Measurements from ENCODE around the gene ATAD1. TPM values are rescaled to one million over a fixed set of nuclear protein-coding genes. Genes with fewer than 3 reads are reported as not detected.
A peak's percentile ranks its signal among the peaks of the same experiment; 100 is the strongest.
"Not testable (repeated sequence)": the region's sequence is repeated elsewhere in the genome, so short reads cannot be mapped to it uniquely, and the experiment has no call there.

Gene ATAD1
- total RNA-seq, 1 experiment from 2014 or later = 48.8 TPM

GRCh38 chr10:87804939-87805569 is 13.0 kb downstream of the ATAD1 start:
- Mint-ChIP-seq H3K9me3 (ENCODE audit: unreplicated experiment) (no peaks in the 10 kb centered on the region), H3K27ac (ENCODE audit: unreplicated experiment) (no peak overlapping the region), H3K4me3 (ENCODE audit: unreplicated experiment) (no peak overlapping the region), H3K27me3 (ENCODE audit: insufficient read depth, unreplicated experiment) (no peaks in the 10 kb centered on the region), H3K36me3 (ENCODE audit: insufficient read depth, unreplicated experiment) (peaks cover 22% of the 10 kb centered on the region), H3K4me1 (ENCODE audit: low read depth, unreplicated experiment) (peaks cover 30% of the 10 kb centered on the region)
- DNase-seq = no peak
- Histone ChIP-seq H3K9me3 (peaks cover 3% of the 10 kb centered on the region; the same call in 1 of the 2 replicates), H3K36me3 (ENCODE audit: control insufficient read depth, insufficient read depth, low read length) (no peaks in the 10 kb centered on the region; the same call in 1 of the 2 replicates), H3K27me3 (replicated peaks; ENCODE audit: control insufficient read depth, insufficient read depth, low read length) (no peaks in the 10 kb centered on the region), H3K4me1 (peaks cover 32% of the 10 kb centered on the region), H3K4me3 (ENCODE audit: low read depth, low read length) (no peak overlapping the region)
- BruUV-seq (replicated peaks) = no TSS peak
- TF ChIP-seq, protein P1, sequence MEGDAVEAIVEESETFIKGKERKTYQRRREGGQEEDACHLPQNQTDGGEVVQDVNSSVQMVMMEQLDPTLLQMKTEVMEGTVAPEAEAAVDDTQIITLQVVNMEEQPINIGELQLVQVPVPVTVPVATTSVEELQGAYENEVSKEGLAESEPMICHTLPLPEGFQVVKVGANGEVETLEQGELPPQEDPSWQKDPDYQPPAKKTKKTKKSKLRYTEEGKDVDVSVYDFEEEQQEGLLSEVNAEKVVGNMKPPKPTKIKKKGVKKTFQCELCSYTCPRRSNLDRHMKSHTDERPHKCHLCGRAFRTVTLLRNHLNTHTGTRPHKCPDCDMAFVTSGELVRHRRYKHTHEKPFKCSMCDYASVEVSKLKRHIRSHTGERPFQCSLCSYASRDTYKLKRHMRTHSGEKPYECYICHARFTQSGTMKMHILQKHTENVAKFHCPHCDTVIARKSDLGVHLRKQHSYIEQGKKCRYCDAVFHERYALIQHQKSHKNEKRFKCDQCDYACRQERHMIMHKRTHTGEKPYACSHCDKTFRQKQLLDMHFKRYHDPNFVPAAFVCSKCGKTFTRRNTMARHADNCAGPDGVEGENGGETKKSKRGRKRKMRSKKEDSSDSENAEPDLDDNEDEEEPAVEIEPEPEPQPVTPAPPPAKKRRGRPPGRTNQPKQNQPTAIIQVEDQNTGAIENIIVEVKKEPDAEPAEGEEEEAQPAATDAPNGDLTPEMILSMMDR (IDR thresholded peaks at IDR 0.05; ENCODE audit: insufficient read depth in 1 of 2, low read depth in 1 of 2, low read length in 1 of 2, severe bottlenecking in 1 of 2, unreplicated experiment in 1 of 2) = no peak
- ChIA-PET POLR2A (no interaction called here), CTCF (no interaction called here)
- intact Hi-C loops (cut with micrococcal nuclease; ENCODE audit: unreplicated experiment) = no loop called here

DNA sequence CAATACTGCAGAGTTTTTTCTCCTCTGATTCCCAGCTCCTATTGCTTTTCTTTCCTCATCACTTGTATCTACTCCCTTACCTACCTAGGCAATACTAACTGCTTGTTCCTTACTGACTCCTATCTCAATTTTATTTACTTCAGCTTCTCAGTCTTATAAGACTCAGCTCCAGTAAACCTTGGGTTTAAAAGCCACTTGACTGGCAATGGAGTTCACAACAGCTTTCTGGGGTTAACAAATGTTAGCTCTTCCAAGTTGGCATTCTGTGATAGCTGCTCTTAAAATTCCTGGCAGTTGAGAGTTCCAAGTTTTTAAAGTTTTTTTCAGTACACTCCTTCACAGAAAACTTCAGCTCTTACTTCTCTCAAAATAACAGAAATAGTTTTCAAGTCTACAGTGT is 14.2 kb downstream of the ATAD1 start:
- no peaks in the 10 kb centered on the region for H3K27me3 ChIP-seq (replicated peaks; ENCODE audit: control insufficient read depth, insufficient read depth, low read length)
- POLR2A ChIA-PET = interaction anchor here (1.3 kb wide), 1 partner anchor 14 kb away, joined by 4 read pairs; the partner anchor contains the start of gene ATAD1
- H3K4me1 ChIP-seq = peaks cover 32% of the 10 kb centered on the region
- Mint-ChIP-seq H3K27ac (ENCODE audit: unreplicated experiment) (peak overlapping the region; percentile 77), H3K9me3 (ENCODE audit: unreplicated experiment) (no peaks in the 10 kb centered on the region), H3K4me1 (ENCODE audit: low read depth, unreplicated experiment) (peaks cover 30% of the 10 kb centered on the region), H3K4me3 (ENCODE audit: unreplicated experiment) (peak overlapping the region; percentile 1), H3K36me3 (ENCODE audit: insufficient read depth, unreplicated experiment) (peaks cover 35% of the 10 kb centered on the region), H3K27me3 (ENCODE audit: insufficient read depth, unreplicated experiment) (no peaks in the 10 kb centered on the region)
- H3K4me3 ChIP-seq (ENCODE audit: low read depth, low read length) = no peak overlapping the region
- CTCF ChIA-PET = no interaction called here
- intact Hi-C loops (cut with micrococcal nuclease; ENCODE audit: unreplicated experiment) = no loop called here
- H3K9me3 ChIP-seq = peaks cover 3% of the 10 kb centered on the region; the same call in 1 of the 2 replicates
- no TSS peak for BruUV-seq (replicated peaks)
- TF ChIP-seq, protein P1 (IDR thresholded peaks at IDR 0.05; ENCODE audit: insufficient read depth in 1 of 2, low read depth in 1 of 2, low read length in 1 of 2, severe bottlenecking in 1 of 2, unreplicated experiment in 1 of 2) = no peak
- DNase-seq = no peak
- no peaks in the 10 kb centered on the region; the same call in 1 of the 2 replicates for H3K36me3 ChIP-seq (ENCODE audit: control insufficient read depth, insufficient read depth, low read length)

GRCh38 chr10:87803328-87803727 is 14.7 kb downstream of the ATAD1 start:
- H3K4me1 Mint-ChIP-seq (ENCODE audit: low read depth, unreplicated experiment) = peaks cover 30% of the 10 kb centered on the region
- ChIA-PET POLR2A (interaction anchor here (1.3 kb wide), 1 partner anchor 14 kb away, joined by 4 read pairs; the partner anchor contains the start of gene ATAD1), CTCF (no interaction called here)
- no TSS peak for BruUV-seq (replicated peaks)
- no peaks in the 10 kb centered on the region for H3K27me3 Mint-ChIP-seq (ENCODE audit: insufficient read depth, unreplicated experiment)
- peak overlapping the region; percentile 1 for H3K4me3 Mint-ChIP-seq (ENCODE audit: unreplicated experiment)
- intact Hi-C loops (cut with micrococcal nuclease; ENCODE audit: unreplicated experiment) = no loop called here
- peak; percentile 39 to 40 for DNase-seq
- Histone ChIP-seq H3K4me1 (peaks cover 32% of the 10 kb centered on the region), H3K9me3 (peaks cover 3% of the 10 kb centered on the region; the same call in 1 of the 2 replicates), H3K4me3 (ENCODE audit: low read depth, low read length) (no peak overlapping the region), H3K36me3 (ENCODE audit: control insufficient read depth, insufficient read depth, low read length) (no peaks in the 10 kb centered on the region; the same call in 1 of the 2 replicates), H3K27me3 (replicated peaks; ENCODE audit: control insufficient read depth, insufficient read depth, low read length) (no peaks in the 10 kb centered on the region)
- peaks cover 39% of the 10 kb centered on the region for H3K36me3 Mint-ChIP-seq (ENCODE audit: insufficient read depth, unreplicated experiment)
- H3K27ac Mint-ChIP-seq (ENCODE audit: unreplicated experiment) = peak overlapping the region; percentile 77
- TF ChIP-seq, protein P1 (IDR thresholded peaks at IDR 0.05; ENCODE audit: insufficient read depth in 1 of 2, low read depth in 1 of 2, low read length in 1 of 2, severe bottlenecking in 1 of 2, unreplicated experiment in 1 of 2) = no peak
- no peaks in the 10 kb centered on the region for H3K9me3 Mint-ChIP-seq (ENCODE audit: unreplicated experiment)

- intact Hi-C loops (cut with micrococcal nuclease; ENCODE audit: unreplicated experiment) = loop anchor here (1.0 kb wide), 1 partner anchor 40 kb away; no protein-coding TSS in a partner anchor
- CTCF ChIA-PET; H3K27me3 ChIP-seq (replicated peaks; ENCODE audit: control insufficient read depth, insufficient read depth, low read length); H3K9me3 Mint-ChIP-seq (ENCODE audit: unreplicated experiment); H3K27me3 Mint-ChIP-seq (ENCODE audit: insufficient read depth, unreplicated experiment); BruUV-seq (replicated peaks); H3K9me3 ChIP-seq; DNase-seq; H3K4me3 ChIP-seq (ENCODE audit: low read depth, low read length); H3K4me3 Mint-ChIP-seq (ENCODE audit: unreplicated experiment); H3K36me3 ChIP-seq (ENCODE audit: control insufficient read depth, insufficient read depth, low read length); POLR2A ChIA-PET; H3K27ac Mint-ChIP-seq (ENCODE audit: unreplicated experiment): not testable (repeated sequence)
- H3K36me3 Mint-ChIP-seq (ENCODE audit: insufficient read depth, unreplicated experiment) = peaks cover 47% of the 10 kb centered on the region
- peaks cover 30% of the 10 kb centered on the region for H3K4me1 Mint-ChIP-seq (ENCODE audit: low read depth, unreplicated experiment)
- peaks cover 32% of the 10 kb centered on the region for H3K4me1 ChIP-seq
Measured at GRCh38 chr10:87801813-87802435, 16.1 kb downstream of the ATAD1 start.
